ENCODE measurements around the gene PTTG1IP2.

- no peak for TF ChIP-seq ZSCAN23 (tag by site-specific recombination; IDR thresholded peaks at IDR 0.05)
- TF ChIP-seq ZNF18 (tag by site-specific recombination; IDR thresholded peaks at IDR 0.05) = no peak
Observed at GRCh38 chr7:90532231-90532929, 62.9 kb downstream of the PTTG1IP2 start.

Data from HEK293 (cell line).